ENCODE data around the gene FBXO31.

GRCh38 chr16:87368029-87368770, 15.4 kb downstream of the FBXO31 start:
- TF ChIP-seq CTCF (IDR thresholded peaks at IDR 0.05), result no peak
- no peak for TF ChIP-seq POLR2A (IDR thresholded peaks at IDR 0.05)
- no peak for TF ChIP-seq POLR2AphosphoS5 (IDR thresholded peaks at IDR 0.05)
